Stimulated activated effector memory CD8-positive, alpha-beta T cell treated with anti-CD3 and anti-CD28 coated beads, Interleukin-12 subunit alpha, Interleukin-12 subunit beta, amount 100 ng/mL, for 72 hours (primary cell): Measurements from ENCODE around the gene CYP21A2.

Experiments used
- ATAC-seq: fragments of 150-1000 bp; cut with Tn5 transposase; 2 replicates; pipeline ENCODE4 v1.10.0; 2021
- DNase-seq, 2 donors: peaks; one replicate each; pipeline ENCODE4 v3.0.0; 2021 to 2022; ENCODE audit warnings: low spot score in 2 of 2
- H3K27ac Mint-ChIP-seq: one replicate; pipeline ENCODE4 v1.8.0; 2022; ENCODE audit warnings: mild to moderate bottlenecking, mixed read lengths
- H3K36me3 Mint-ChIP-seq: one replicate; pipeline ENCODE4 v1.8.0; 2022; ENCODE audit warnings: mild to moderate bottlenecking, mixed read lengths
- H3K4me1 Mint-ChIP-seq: one replicate; pipeline ENCODE4 v1.8.0; 2022; ENCODE audit warnings: mixed read lengths
- H3K4me3 Mint-ChIP-seq: one replicate; pipeline ENCODE4 v1.8.0; 2022; ENCODE audit warnings: mild to moderate bottlenecking, mixed read lengths
- H3K9me3 Mint-ChIP-seq: one replicate; pipeline ENCODE4 v1.8.0; 2022; ENCODE audit warnings: mixed read lengths

The CYP21A2 gene

GRCh38 chr6:32081168-32081990, 43.2 kb downstream of the CYP21A2 start:
- Mint-ChIP-seq H3K4me1 (peaks cover 14% of the 10 kb centered on the region), H3K9me3 (no peaks in the 10 kb centered on the region), H3K36me3 (no peaks in the 10 kb centered on the region), H3K4me3 (no peak overlapping the region), H3K27ac (peak overlapping the region; percentile 18)
- peak; percentile 34 for ATAC-seq
- DNase-seq: no peak

DNA sequence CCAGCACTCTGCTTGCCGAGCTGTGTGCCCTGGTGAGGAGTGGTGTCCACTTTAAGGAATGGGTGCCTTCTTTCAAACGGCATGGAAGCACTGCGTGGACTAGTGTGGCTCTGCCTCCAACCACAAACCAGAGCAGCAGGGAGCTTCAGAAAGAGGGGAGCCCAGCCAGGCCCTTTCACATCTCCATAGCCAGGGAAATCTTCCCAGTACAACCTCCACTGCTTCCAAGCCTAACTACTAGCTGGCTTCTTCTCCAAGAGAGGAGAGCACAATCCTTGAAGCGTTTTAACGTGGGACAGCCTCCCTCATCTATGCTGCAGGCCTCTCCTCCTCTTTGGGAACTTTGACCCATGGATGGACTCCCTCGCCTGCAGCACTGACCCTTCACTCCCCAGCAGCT, 44.3 kb downstream of the CYP21A2 start:
- ATAC-seq (no peak), DNase-seq (no peak)
- H3K9me3 Mint-ChIP-seq: no peaks in the 10 kb centered on the region
- no peaks in the 10 kb centered on the region for H3K36me3 Mint-ChIP-seq
- no peak overlapping the region for H3K27ac Mint-ChIP-seq
- peaks cover 23% of the 10 kb centered on the region for H3K4me1 Mint-ChIP-seq
- H3K4me3 Mint-ChIP-seq: no peak overlapping the region

DNA sequence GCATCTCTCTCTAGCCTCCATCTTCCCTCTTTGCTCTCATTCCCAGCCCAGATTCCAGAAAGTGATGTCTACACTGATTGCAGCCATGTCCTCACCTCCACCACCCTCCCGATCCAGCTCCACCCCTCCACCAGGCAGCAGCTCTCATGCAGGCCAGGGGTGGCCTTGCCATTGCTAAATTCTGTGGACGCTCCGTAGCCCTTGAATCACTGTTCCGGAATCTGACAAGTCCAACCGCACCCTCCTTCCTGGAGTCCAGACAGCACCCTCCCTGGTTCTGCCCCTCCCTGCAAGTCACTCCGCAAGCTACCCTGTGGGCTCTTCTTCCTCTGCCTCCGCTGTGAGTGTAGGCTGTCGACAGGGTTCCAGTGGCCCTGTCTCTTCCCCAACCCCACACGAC, 44.7 kb downstream of the CYP21A2 start:
- H3K4me1 Mint-ChIP-seq: peaks cover 23% of the 10 kb centered on the region
- no peaks in the 10 kb centered on the region for H3K9me3 Mint-ChIP-seq
- no peaks in the 10 kb centered on the region for H3K36me3 Mint-ChIP-seq
- H3K4me3 Mint-ChIP-seq: no peak overlapping the region
- no peak overlapping the region for H3K27ac Mint-ChIP-seq
- DNase-seq (no peak), ATAC-seq (no peak)

DNA sequence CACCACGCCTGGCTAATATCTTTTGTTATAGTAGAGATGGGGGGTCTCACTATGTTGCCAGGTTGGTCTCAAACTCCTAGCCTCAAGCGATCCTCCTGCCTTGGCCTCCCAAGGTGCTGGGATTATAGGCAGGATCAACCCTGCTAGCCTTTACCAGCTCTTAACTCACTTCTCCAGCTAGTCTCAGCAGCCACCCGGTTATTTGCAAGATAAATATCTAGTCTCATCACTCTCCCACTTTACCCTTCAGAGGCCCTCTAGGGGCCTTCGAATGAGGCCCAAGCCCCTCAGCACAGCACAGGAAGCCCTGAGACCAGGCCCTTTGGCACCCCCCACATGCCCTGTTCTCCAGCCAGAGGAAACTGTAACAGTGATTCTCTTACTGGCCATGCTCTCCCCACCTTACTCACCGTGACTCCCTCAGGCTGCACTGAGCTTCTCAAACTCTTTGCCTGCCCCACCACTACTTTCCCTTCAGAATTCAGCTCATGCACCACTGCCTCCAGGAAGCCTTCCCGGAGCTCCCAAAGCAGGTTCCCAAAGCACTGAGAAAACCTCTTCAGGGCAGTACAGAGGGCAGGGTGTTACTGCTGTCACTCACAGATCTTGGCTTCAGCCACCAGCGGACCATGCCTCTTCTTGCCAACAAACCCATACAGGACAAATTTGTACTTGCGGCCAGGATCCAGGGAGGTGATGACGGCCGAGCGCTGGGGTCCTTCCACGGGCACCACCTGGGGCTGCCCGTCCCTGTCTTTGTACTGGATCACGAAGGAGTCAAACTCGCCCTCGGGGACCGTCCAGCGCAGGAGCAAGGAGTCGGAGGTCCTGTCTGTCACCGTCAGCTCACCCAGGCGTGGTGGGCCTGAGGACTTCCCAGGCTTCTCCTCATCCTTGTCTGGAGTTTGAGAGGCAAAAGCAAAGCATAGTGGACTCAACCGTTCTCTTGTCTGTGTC, 45.9 kb downstream of the CYP21A2 start:
- peaks cover 24% of the 10 kb centered on the region for H3K4me1 Mint-ChIP-seq
- H3K4me3 Mint-ChIP-seq: no peak overlapping the region
- no peak overlapping the region for H3K27ac Mint-ChIP-seq
- no peak for DNase-seq
- ATAC-seq: no peak
- no peaks in the 10 kb centered on the region for H3K36me3 Mint-ChIP-seq
- H3K9me3 Mint-ChIP-seq: no peaks in the 10 kb centered on the region

DNA sequence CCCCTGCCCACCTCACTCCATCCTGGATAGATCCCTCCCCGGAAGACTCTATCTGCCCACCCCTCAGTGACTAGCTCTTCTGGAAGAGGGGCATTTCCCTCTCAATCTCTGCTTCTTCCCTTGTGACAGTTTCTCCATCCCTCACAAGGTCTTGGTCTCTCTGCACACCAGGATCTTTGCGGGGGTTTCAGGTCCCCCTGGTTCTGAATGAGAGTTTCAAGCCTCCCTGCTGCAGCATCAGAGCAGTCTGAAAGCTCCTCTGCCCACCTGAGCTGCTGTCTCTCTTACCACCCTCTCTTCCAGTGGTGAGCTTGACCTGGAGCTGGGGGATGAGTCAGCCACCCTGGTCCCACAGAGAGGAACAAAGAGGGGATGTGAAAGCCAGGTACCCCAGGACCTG, 46.6 kb downstream of the CYP21A2 start:
- no peaks in the 10 kb centered on the region for H3K9me3 Mint-ChIP-seq
- DNase-seq (no peak), ATAC-seq (no peak)
- H3K27ac Mint-ChIP-seq: no peak overlapping the region
- no peak overlapping the region for H3K4me3 Mint-ChIP-seq
- no peaks in the 10 kb centered on the region for H3K36me3 Mint-ChIP-seq
- H3K4me1 Mint-ChIP-seq: peaks cover 28% of the 10 kb centered on the region

- peak overlapping the region; percentile 31 for H3K4me3 Mint-ChIP-seq
- H3K4me1 Mint-ChIP-seq: peaks cover 24% of the 10 kb centered on the region
Observed at GRCh38 chr6:32085759-32086459, 47.7 kb downstream of the CYP21A2 start.

GRCh38 chr6:32086661-32087573, 48.7 kb downstream of the CYP21A2 start:
- H3K36me3 Mint-ChIP-seq: no peaks in the 10 kb centered on the region
- DNase-seq (peak in 1 of 2 donors; percentile 75), ATAC-seq (peak; percentile 58)
- peak overlapping the region; percentile 79 for H3K27ac Mint-ChIP-seq
- no peaks in the 10 kb centered on the region for H3K9me3 Mint-ChIP-seq
- peaks cover 22% of the 10 kb centered on the region for H3K4me1 Mint-ChIP-seq
- peak overlapping the region; percentile 31 for H3K4me3 Mint-ChIP-seq

More at GRCh38 chr6:32085759-32086459, 47.7 kb downstream of the CYP21A2 start:
- no peak for DNase-seq
- Mint-ChIP-seq H3K36me3 (no peaks in the 10 kb centered on the region), H3K27ac (peak overlapping the region; percentile 79), H3K9me3 (no peaks in the 10 kb centered on the region)
- no peak for ATAC-seq

DNA sequence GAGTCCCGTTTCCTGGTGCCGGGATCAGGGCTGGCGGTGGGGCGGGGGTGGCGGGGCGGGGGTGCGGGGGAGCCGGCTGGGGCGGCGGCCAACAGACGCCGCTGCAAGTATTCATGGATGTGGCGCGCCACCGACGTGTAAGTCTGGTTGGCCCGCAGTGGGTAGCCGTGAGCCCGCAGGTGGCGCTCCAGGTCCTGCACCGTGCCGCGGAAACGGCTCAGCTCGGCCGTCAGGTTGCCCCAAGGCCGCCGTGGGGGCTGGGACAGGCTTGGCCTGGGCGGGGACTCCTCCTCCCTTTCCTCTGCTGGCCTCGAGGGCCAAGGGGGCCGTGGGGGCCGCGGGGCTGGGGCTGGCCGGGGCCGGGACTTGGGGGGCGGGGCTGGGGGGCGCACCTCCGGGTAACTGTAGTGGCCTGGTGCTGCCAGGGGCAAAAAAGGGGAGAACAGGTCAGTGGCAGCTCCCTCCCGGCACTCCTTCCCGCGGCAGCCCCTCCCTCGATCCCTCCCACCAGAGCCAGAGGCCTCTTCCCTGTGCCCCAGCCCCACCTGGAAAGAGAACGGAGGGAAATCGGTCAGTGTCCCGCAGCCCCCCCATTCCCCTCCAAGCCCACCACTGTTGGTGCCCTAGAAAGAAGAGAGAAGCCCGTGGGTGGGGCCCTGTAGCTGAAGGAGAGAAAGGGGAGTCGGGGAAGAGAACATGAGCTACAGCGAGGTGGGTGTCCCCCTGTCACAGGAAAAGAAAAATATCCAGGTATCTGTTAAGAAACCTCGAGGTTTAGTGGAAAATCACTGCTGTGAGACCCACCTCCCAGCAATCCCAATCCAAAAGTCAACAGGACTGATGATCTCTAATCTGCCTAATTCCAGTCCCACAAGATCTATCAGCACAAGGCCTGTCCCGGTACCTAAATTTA, 49.6 kb downstream of the CYP21A2 start:
- Mint-ChIP-seq H3K9me3 (no peaks in the 10 kb centered on the region), H3K27ac (no peak overlapping the region), H3K36me3 (no peaks in the 10 kb centered on the region), H3K4me3 (no peak overlapping the region), H3K4me1 (peaks cover 22% of the 10 kb centered on the region)
- DNase-seq (peak; percentile 57 to 79), ATAC-seq (peak; percentile 84)

GRCh38 chr6:32088487-32089049, 50.4 kb downstream of the CYP21A2 start:
- H3K27ac Mint-ChIP-seq: no peak overlapping the region
- H3K4me1 Mint-ChIP-seq: peaks cover 22% of the 10 kb centered on the region
- no peaks in the 10 kb centered on the region for H3K9me3 Mint-ChIP-seq
- H3K4me3 Mint-ChIP-seq: no peak overlapping the region
- H3K36me3 Mint-ChIP-seq: no peaks in the 10 kb centered on the region
- DNase-seq (no peak), ATAC-seq (no peak)

DNA sequence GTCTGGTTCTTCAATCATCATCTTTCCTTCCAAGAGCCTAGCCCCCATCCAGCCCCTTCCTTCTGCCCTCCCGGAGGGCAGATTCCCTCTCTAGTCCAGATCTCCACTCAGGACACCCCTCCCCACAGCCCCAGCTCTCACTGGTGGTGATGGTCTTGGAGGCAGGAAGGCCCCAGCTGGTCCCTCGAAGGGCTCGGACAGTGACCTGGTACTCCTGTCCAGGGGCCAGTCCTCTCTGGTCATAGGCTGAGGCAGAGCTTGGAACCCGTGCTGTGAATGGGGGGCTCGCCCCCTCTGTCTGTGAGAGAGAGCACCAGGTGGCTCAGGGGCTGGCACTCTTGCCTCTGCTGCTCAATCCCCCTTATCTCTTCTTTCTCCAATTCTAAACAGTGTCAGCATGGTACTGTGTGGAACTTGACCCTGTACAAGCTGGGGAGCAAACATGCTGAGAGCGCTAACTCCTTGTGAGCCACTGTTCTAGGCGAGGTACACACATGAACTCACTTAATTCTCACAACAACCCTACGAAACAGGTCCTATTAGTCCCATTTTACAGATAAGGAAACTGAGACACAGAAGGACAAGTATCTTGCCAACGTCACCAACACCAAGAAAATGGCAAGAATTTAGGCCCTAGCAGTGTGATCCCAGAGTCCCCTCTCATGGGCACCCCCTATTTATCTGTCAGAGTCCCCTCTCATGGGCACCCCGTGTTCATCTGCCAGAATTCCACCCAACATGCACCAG, 51.0 kb downstream of the CYP21A2 start:
- Mint-ChIP-seq H3K36me3 (no peaks in the 10 kb centered on the region), H3K9me3 (no peaks in the 10 kb centered on the region), H3K4me1 (peaks cover 22% of the 10 kb centered on the region), H3K27ac (no peak overlapping the region), H3K4me3 (no peak overlapping the region)
- DNase-seq: no peak
- ATAC-seq: no peak
